ENCODE measurements around the gene SKAP1.
A peak's percentile ranks its signal among the peaks of the same experiment; 100 is the strongest.

SKAP1 gene

GRCh38 chr17:48223945-48224344, 206.1 kb downstream of the SKAP1 start:
- no peak overlapping the region for H3K27ac ChIP-seq
- no peak for TF ChIP-seq CTCF (conservative IDR thresholded peaks at IDR 0.05)
- TF ChIP-seq ZFX (IDR thresholded peaks at IDR 0.05): no peak

- H3K27ac ChIP-seq: no peak overlapping the region
- TF ChIP-seq ZFX (IDR thresholded peaks at IDR 0.05) (no peak), CTCF (conservative IDR thresholded peaks at IDR 0.05) (no peak)
Measured at GRCh38 chr17:48219617-48220016, 210.4 kb downstream of the SKAP1 start.

- no peak overlapping the region for H3K27ac ChIP-seq
- TF ChIP-seq CTCF (conservative IDR thresholded peaks at IDR 0.05) (peak; percentile 60), ZFX (IDR thresholded peaks at IDR 0.05) (no peak)
Measured at GRCh38 chr17:48215583-48216139, 214.4 kb downstream of the SKAP1 start.

GRCh38 chr17:48213797-48214196, 216.2 kb downstream of the SKAP1 start:
- H3K27ac ChIP-seq: no peak overlapping the region
- no peak for TF ChIP-seq CTCF (conservative IDR thresholded peaks at IDR 0.05)
- TF ChIP-seq ZFX (IDR thresholded peaks at IDR 0.05): no peak

GRCh38 chr17:48211787-48212186, 218.2 kb downstream of the SKAP1 start:
- no peak overlapping the region for H3K27ac ChIP-seq
- TF ChIP-seq ZFX (IDR thresholded peaks at IDR 0.05): no peak
- no peak for TF ChIP-seq CTCF (conservative IDR thresholded peaks at IDR 0.05)

- no peak overlapping the region for H3K27ac ChIP-seq
- TF ChIP-seq CTCF (conservative IDR thresholded peaks at IDR 0.05) (no peak), ZFX (IDR thresholded peaks at IDR 0.05) (no peak)
Measured at GRCh38 chr17:48211011-48211410, 219.0 kb downstream of the SKAP1 start.

- TF ChIP-seq CTCF (conservative IDR thresholded peaks at IDR 0.05) (no peak), ZFX (IDR thresholded peaks at IDR 0.05) (no peak)
- no peak overlapping the region for H3K27ac ChIP-seq
Measured at GRCh38 chr17:48209973-48210372, 220.0 kb downstream of the SKAP1 start.

All from C4-2B (cell line).